GM19438 (cell line): ENCODE measurements around the gene BAG3.

Experiments used
- ATAC-seq: cut with Tn5 transposase; IDR thresholded peaks from one replicate; pipeline ENCODE4 v1.9.1; 2021; ENCODE audit warnings: low read depth; ENCODE audit not compliant: unreplicated experiment

BAG3 gene

GRCh38 chr10:119665901-119666708 is 14.9 kb downstream of the BAG3 start:
- no peak for ATAC-seq

- no peak for ATAC-seq
These were observed 15.5 kb downstream of the BAG3 start for GRCh38 chr10:119666709-119667004.

- no peak for ATAC-seq
These were observed 16.6 kb downstream of the BAG3 start for GRCh38 chr10:119667562-119668328.

GRCh38 chr10:119668461-119668860 is 17.3 kb downstream of the BAG3 start:
- no peak for ATAC-seq

GRCh38 chr10:119669331-119669730 is 18.2 kb downstream of the BAG3 start:
- ATAC-seq = no peak

- no peak for ATAC-seq
These were observed 18.9 kb downstream of the BAG3 start for GRCh38 chr10:119669975-119670640.

GRCh38 chr10:119670717-119671116 is 19.5 kb downstream of the BAG3 start:
- ATAC-seq = no peak

- ATAC-seq = no peak
These were observed 20.2 kb downstream of the BAG3 start for GRCh38 chr10:119671381-119671780.

- no peak for ATAC-seq
These were observed 21.1 kb downstream of the BAG3 start for GRCh38 chr10:119672291-119672690.

- no peak for ATAC-seq
These were observed 22.1 kb downstream of the BAG3 start for GRCh38 chr10:119673271-119673670.

GRCh38 chr10:119675483-119676170 is 24.4 kb downstream of the BAG3 start:
- ATAC-seq = no peak

- ATAC-seq = no peak
These were observed 25.9 kb downstream of the BAG3 start for GRCh38 chr10:119677126-119677525.

- ATAC-seq = no peak
These were observed 26.9 kb downstream of the BAG3 start for GRCh38 chr10:119677904-119678755.

- ATAC-seq = no peak
These were observed 28.3 kb downstream of the BAG3 start for GRCh38 chr10:119679480-119679829.

- ATAC-seq = no peak
These were observed 28.9 kb downstream of the BAG3 start for GRCh38 chr10:119680050-119680449.

- no peak for ATAC-seq
These were observed 29.5 kb downstream of the BAG3 start for GRCh38 chr10:119680650-119681081.

- peak; percentile 82 for ATAC-seq
These were observed 35.4 kb downstream of the BAG3 start for GRCh38 chr10:119686465-119687191.

GRCh38 chr10:119687192-119688032 is 36.2 kb downstream of the BAG3 start:
- no peak for ATAC-seq
